Osteocyte (in vitro differentiated cells): Measurements from ENCODE around the gene DUSP11. TPM values are rescaled to one million over a fixed set of nuclear protein-coding genes. Genes with fewer than 3 reads are reported as not detected.

Source experiments
- DNase-seq: peaks from one replicate; pipeline ENCODE4 v3.0.0; 2021; ENCODE audit warnings: mixed read lengths; ENCODE audit not compliant: unreplicated experiment; ENCODE audit errors: extremely low spot score
- H3K27ac Mint-ChIP-seq: one replicate; pipeline ENCODE4 v1.8.0; 2021; ENCODE audit warnings: mild to moderate bottlenecking, mixed read lengths; ENCODE audit not compliant: unreplicated experiment
- H3K27me3 Mint-ChIP-seq: one replicate; pipeline ENCODE4 v1.8.0; 2021; ENCODE audit warnings: mixed read lengths; ENCODE audit not compliant: unreplicated experiment
- H3K36me3 Mint-ChIP-seq: one replicate; pipeline ENCODE4 v1.8.0; 2021; ENCODE audit warnings: mixed read lengths; ENCODE audit not compliant: unreplicated experiment
- H3K4me1 Mint-ChIP-seq: one replicate; pipeline ENCODE4 v1.8.0; 2021; ENCODE audit warnings: mixed read lengths; ENCODE audit not compliant: unreplicated experiment
- H3K4me3 Mint-ChIP-seq: one replicate; pipeline ENCODE4 v1.8.0; 2021; ENCODE audit warnings: mild to moderate bottlenecking, moderate library complexity, mixed read lengths; ENCODE audit not compliant: unreplicated experiment
- H3K9me3 Mint-ChIP-seq: one replicate; pipeline ENCODE4 v1.8.0; 2021; ENCODE audit warnings: mixed read lengths; ENCODE audit not compliant: unreplicated experiment
- long read RNA-seq: library from polyadenylated mRNA; unstranded; transcript quantifications from one replicate; pipeline ENCODE4 v2.0.0, GENCODE V29; 2021
- total RNA-seq: library from RNA; stranded (reverse); gene quantifications from 2 replicates; pipeline ENCODE4 v1.2.1, GENCODE V29; 2021
- TF ChIP-seq, protein P1 (sequence below): fragments of 200-600 bp; sonication (generic); IDR thresholded peaks from 2 replicates; pipeline ENCODE4 v1.5.0; 2021; ENCODE audit warnings: antibody characterized with exemption, mild to moderate bottlenecking, moderate library complexity

Gene DUSP11
- 24.7 and 25.0 TPM in 2 replicates for total RNA-seq
- long read RNA-seq, transcript DUSP11-201 (9 exons, 1,653 nt) = major isoform, 192 of 210 reads
- long read RNA-seq, partial matches to known transcripts = 2 of 210 reads
- long read RNA-seq, other reads (novel, unspliced or antisense) = 13 of 210 reads

DNA sequence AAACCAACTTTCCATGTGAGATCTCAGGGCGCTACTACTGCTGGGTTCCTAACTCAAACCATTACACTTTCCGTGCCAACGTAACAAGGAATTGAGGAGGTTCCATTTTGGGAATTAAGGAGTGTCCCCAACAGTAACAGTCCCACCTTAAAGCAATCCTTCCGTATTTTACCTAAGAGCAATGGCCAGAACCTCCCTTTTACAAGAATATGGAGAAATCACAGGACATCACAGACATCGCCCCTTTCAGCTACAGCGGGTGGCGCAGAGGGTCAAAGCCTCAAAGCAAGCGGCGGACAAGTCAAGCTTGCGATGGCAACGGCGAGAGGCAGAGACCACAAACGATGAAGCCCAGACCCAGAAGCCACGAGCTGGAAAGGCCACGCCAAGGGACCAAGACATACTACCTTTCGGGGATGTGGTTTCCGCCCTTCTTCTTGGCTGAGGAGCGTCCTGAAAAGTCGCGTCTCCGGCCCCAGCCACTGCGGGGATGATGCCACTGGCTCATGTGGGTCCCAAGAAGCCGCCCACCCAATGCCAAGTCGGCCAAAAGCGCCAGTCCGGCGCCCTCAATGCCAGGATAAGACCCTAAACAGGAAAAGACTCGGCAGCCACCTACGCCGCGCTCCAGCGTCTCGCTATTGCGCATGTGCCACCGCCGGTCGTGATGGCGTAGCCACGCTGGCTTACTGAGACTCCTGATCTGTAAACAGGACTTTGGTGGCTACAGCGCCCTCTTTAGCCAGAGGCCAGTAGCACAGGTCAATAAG lies at the start of gene DUSP11:
DUSP11 (minus strand) TSS at position 637 of the 770 bp plus-strand sequence; CDS start at position 508, 129 bp downstream.
- no peaks in the 10 kb centered on the region for H3K27me3 Mint-ChIP-seq
- peak within 1 kb of the TSS; percentile 98 for H3K27ac Mint-ChIP-seq
- no peaks in the 10 kb centered on the region for H3K9me3 Mint-ChIP-seq
- peaks cover 20% of the 10 kb centered on the region for H3K4me1 Mint-ChIP-seq
- H3K4me3 Mint-ChIP-seq = peak within 1 kb of the TSS; percentile 99
- peaks cover 15% of the 10 kb centered on the region for H3K36me3 Mint-ChIP-seq
- DNase-seq = peak; percentile 97
- TF ChIP-seq, protein P1, sequence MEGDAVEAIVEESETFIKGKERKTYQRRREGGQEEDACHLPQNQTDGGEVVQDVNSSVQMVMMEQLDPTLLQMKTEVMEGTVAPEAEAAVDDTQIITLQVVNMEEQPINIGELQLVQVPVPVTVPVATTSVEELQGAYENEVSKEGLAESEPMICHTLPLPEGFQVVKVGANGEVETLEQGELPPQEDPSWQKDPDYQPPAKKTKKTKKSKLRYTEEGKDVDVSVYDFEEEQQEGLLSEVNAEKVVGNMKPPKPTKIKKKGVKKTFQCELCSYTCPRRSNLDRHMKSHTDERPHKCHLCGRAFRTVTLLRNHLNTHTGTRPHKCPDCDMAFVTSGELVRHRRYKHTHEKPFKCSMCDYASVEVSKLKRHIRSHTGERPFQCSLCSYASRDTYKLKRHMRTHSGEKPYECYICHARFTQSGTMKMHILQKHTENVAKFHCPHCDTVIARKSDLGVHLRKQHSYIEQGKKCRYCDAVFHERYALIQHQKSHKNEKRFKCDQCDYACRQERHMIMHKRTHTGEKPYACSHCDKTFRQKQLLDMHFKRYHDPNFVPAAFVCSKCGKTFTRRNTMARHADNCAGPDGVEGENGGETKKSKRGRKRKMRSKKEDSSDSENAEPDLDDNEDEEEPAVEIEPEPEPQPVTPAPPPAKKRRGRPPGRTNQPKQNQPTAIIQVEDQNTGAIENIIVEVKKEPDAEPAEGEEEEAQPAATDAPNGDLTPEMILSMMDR = peak; percentile 91

DNA sequence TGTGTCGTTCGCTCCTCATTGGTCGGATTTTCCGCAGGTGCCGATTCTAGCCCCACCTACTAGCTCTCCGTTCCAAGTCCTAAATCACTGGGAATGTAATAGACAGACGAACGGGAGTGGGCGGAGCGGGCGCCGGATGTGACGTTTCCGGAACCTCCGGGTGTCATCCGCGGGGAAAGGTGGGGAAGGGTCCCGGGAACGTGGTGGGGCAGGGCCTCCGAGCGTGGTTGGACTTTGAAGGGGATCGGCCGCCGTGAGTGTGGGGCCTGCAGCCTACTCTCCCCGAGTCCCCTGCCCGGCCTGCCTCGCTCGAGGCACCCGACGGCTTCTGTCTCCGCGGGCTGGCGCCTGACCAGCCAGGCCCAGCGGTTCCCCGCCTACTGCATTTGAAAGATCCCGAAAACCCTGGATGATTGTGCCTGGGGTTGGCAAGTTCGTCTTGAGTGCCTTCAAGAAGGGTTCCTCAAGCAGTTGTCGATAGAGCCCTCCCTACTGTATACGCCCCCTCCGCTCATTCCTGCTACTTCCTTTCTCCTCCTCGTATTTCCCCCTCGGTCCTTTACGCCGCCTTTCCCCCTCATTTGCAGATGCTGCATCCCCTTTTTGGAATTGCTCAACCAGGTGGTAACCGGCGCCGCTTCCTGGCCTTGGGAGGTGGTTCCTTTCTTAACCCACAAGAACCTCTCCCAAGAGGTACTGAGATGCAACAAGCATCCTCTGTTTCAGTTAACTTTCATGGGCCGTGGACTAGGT lies 49.1 kb upstream of the DUSP11 start, which contains the start of gene STAMBP:
STAMBP (plus strand) TSS at position 144 of the 753 bp plus-strand sequence. CDS start 1,896 bp downstream, outside the sequence.
- no peaks in the 10 kb centered on the region for H3K27me3 Mint-ChIP-seq
- H3K27ac Mint-ChIP-seq = peak within 1 kb of the TSS; percentile 93
- peak within 1 kb of the TSS; percentile 93 for H3K4me3 Mint-ChIP-seq
- H3K36me3 Mint-ChIP-seq = peaks cover 15% of the 10 kb centered on the region
- DNase-seq = peak; percentile 96
- H3K4me1 Mint-ChIP-seq = peaks cover 34% of the 10 kb centered on the region
- TF ChIP-seq, protein P1 = no peak
- H3K9me3 Mint-ChIP-seq = no peaks in the 10 kb centered on the region

DNA sequence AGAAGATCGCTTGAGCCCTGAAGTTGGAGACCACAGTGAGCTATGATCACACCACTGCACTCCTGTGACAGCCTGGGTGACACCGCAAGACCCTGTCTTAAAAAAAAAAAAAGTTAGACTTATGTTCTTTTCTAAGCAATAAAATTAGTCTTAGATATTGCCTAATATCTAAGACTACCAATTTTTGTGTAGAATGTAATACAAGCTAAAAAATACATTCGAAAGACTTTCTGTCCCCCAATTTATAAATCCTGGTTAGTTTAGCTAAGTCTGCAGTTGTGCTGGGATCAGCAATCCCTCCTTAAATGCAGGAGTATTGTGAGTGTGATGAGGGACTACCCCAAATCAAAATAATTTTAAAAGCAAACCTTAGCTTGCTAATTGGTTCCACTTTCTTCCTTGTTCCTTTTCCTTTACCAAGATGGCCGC lies 48.5 kb upstream of the DUSP11 start:
- Mint-ChIP-seq H3K36me3 (peaks cover 11% of the 10 kb centered on the region), H3K9me3 (no peaks in the 10 kb centered on the region), H3K4me1 (peaks cover 34% of the 10 kb centered on the region), H3K27me3 (peaks cover under 1% of the 10 kb centered on the region), H3K4me3 (peak overlapping the region; percentile 93), H3K27ac (peak overlapping the region; percentile 93)
- TF ChIP-seq, protein P1 = no peak
- no peak for DNase-seq

DNA sequence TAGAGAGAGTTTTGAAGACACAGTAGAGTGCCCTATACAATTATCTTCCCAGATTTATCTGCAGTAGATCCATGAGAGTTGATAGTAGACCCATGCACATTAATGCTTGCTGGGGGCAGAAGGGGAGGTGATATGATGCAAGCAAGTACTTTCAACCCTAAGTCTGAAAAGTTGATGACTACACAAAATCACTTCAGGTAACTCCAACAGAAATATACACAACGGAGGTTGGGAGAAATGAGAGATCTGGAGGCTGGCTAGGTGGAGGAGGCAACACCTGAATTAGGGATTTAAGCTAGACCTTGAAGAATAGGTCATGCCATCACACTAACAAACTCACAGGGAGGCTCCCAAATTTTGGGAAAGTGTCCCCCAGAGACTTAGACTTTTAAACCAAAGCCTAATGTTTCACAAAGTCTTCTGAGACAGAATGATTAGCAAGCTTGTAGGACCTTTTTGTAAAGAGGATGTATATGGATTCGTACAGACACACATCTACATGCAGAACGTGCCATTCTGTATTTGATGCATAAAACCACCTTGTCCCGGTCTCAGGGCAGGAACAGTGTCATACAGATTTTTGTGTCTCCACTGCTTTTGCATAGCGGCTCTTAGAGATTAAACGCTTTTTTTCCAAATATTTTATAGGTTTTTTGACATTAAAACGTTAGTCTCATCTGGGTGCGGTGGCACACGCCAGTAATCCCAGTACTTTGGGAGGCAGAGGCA lies 47.9 kb upstream of the DUSP11 start:
- H3K4me1 Mint-ChIP-seq = peaks cover 34% of the 10 kb centered on the region
- peaks cover 7% of the 10 kb centered on the region for H3K36me3 Mint-ChIP-seq

More for the DNA sequence above, 47.9 kb upstream of the DUSP11 start:
- Mint-ChIP-seq H3K27ac (no peak overlapping the region), H3K27me3 (peaks cover 7% of the 10 kb centered on the region), H3K9me3 (no peaks in the 10 kb centered on the region), H3K4me3 (peak overlapping the region; percentile 55)
- no peak for DNase-seq
- TF ChIP-seq, protein P1 = no peak
